Fibroblast of the aortic adventitia (primary cell): ENCODE measurements around the gene RNU7-1. TPM values are rescaled to one million over a fixed set of nuclear protein-coding genes. Genes with fewer than 3 reads are reported as not detected.

ENCODE experiments used
- DNase-seq: peaks from one replicate; pipeline ENCODE4 v3.0.0-alpha.2; 2010; ENCODE audit warnings: low read depth
- H3K4me3 ChIP-seq: 2 replicates; pipeline ENCODE4 v1.5.1; 2011; ENCODE audit warnings: low read depth, mild to moderate bottlenecking, control low read depth, low read length, moderate library complexity
- CTCF ChIP-seq: IDR thresholded peaks from 2 replicates; pipeline ENCODE4 v1.5.1; 2011; ENCODE audit warnings: mild to moderate bottlenecking, low read length, control low read depth, inconsistent platforms; ENCODE audit not compliant: insufficient read depth
- total RNA-seq: library from RNA; depleted of rRNA; stranded (reverse); fragments of >200 nt; gene quantifications from 2 replicates; pipeline ENCODE4 v1.2.3, GENCODE V29; 2012; ENCODE audit warnings: low replicate concordance

RNU7-1 gene
- not detected in 2 replicates for total RNA-seq

GRCh38 chr12:6943722-6944380 lies at the start of gene RNU7-1, which contains the start of gene C12orf57:
Gene RNU7-1, plus strand, starts transcription at chr12:6943816.
Gene C12orf57, plus strand, starts transcription at chr12:6944022. Its CDS starts 100 bp downstream, at chr12:6944122.
- DNase-seq, result no peak
- H3K4me3 ChIP-seq, result peak within 1 kb of the TSS; percentile 84
- no peak for TF ChIP-seq CTCF

DNA sequence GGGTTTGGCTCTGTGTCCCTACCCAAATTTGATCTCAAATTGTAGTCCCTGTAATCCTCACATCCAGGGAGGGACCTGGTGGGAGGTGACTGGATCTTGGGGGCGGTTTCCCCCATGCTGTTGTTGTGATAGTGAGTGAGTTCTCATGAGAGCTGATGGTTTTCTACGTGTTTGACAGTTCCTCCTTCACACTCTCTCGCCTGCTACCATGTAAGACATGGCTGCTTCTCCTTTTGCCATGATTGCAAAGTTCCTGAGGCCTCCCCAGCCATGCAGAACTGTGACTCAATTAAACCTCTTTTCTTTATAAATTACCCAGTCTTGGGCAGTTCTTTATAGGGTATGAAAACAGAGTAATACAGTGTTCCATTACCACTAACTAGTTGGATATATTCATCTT lies 49.3 kb upstream of the RNU7-1 start:
- TF ChIP-seq CTCF, result no peak
- no peak overlapping the region for H3K4me3 ChIP-seq
- DNase-seq, result no peak

DNA sequence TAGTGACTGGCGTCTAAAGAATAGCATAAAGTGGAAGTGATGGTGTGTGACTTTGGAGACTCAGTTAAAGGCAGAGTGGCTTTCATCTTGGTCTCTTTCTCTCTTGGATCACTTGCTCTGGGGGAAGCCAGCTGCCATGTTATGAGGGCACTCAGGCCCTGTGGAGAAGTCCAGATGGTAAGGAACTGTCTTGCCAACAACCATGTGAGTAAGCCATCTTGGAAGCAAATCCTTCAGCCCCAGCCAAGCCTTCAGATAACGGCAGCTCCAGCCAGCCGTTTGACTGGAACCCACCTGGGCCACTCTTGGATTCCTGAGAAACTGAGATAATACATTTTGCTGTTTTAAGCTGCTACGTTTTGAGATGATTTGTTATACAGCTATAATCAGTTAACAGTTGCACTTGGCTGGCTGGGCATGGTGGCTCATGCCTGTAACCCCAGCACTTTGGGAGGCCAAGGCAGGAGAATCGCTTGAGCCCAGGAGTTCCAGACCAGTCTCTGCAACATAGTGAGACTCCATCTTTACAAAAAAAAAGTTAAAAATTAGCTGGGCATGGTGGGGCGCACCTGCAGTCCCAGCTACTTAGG lies 46.7 kb upstream of the RNU7-1 start:
- no peak for TF ChIP-seq CTCF
- H3K4me3 ChIP-seq, result no peak overlapping the region
- peak; percentile 56 for DNase-seq

DNA sequence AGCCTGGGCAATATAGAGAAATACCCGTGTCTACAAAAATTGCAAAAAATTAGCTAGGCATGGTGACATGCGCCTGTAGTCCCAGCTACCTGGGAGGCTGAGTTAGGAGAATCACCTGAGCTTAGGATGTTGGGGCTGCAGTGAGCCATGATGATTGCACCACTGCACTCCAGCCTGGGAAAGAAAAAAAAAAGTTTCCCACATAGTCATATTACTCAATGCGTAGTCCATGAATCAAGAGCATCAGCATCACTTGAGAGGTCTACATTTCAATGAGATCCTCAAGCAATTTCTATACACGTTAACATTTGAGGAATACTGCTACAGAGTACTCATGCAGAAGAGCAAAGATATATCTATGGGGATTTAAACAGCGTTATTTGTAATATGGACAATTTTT lies 44.2 kb upstream of the RNU7-1 start:
- H3K4me3 ChIP-seq, result no peak overlapping the region
- TF ChIP-seq CTCF, result no peak
- no peak for DNase-seq

DNA sequence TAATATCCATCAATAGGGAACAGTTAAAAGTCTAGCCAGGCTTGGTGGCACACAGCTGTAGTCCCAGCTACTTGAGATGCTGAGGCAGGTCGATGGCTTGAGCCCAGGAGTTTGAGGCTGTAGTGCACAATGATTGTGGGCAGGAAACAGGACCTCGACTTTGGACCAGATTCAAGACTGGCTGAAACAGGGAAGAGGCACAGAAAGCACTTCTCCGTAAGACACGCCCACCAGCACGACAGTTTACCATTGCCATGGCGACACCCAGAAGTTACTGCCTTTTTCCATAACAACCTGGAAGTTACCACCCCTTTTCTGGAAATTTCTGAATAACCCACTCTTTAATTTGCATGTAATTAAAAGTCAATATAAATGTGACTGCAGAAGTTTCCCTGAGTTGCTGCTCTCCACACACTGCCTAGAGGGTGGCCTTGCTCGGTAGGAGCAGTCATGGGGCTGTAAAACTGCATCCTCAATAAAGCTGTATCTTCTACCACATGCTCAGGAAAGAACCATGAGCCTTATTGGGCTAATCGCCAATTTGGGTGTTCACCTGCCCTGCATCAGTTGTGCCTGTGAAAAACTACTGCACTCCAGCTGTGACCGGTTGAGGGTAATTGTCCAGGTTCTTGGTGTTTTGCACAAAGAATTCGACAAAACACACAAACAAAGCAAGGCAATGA lies 43.6 kb upstream of the RNU7-1 start:
- DNase-seq, result peak; percentile 35
- TF ChIP-seq CTCF, result no peak

GRCh38 chr12:6902448-6902847 lies 41.2 kb upstream of the RNU7-1 start:
- TF ChIP-seq CTCF, result no peak
- no peak for DNase-seq
- H3K4me3 ChIP-seq, result no peak overlapping the region

More for the DNA sequence above, 43.6 kb upstream of the RNU7-1 start:
- no peak overlapping the region for H3K4me3 ChIP-seq
